WTC11 (cell line): Measurements from ENCODE around the gene PTPRG. TPM values are rescaled to one million over a fixed set of nuclear protein-coding genes. Genes with fewer than 3 reads are reported as not detected.
A peak's percentile ranks its signal among the peaks of the same experiment; 100 is the strongest.

Experiments
- ATAC-seq: fragments of 200-7000 bp; cut with Tn5 transposase; 2 replicates; pipeline ENCODE4 v1.10.0; 2021; ENCODE audit warnings: mild to moderate bottlenecking, moderate library complexity
- CTCF ChIA-PET: fragments of 300-600 bp; sonication (Branson Sonifier 250); formaldehyde crosslinking; loops from one replicate; lab custom pipeline; 2021; ENCODE audit warnings: antibody characterized with exemption; lab: Charles Lee
- POLR2A ChIA-PET: fragments of 350-600 bp; sonication (Branson Sonifier 250); formaldehyde crosslinking; loops from one replicate; lab custom pipeline; 2021; ENCODE audit warnings: antibody characterized with exemption; lab: Charles Lee
- DNase-seq: peaks from one replicate; pipeline ENCODE4 v3.0.0; 2021; ENCODE audit warnings: low spot score
- H3K27ac Mint-ChIP-seq: 2 replicates; pipeline ENCODE4 v1.8.0; 2021; ENCODE audit warnings: mixed read lengths
- H3K27me3 Mint-ChIP-seq: 2 replicates; pipeline ENCODE4 v1.8.0; 2021; ENCODE audit warnings: low read depth, mild to moderate bottlenecking, moderate library complexity, mixed read lengths
- H3K36me3 Mint-ChIP-seq: 2 replicates; pipeline ENCODE4 v1.8.0; 2021; ENCODE audit warnings: mixed read lengths
- H3K4me1 Mint-ChIP-seq: 2 replicates; pipeline ENCODE4 v1.8.0; 2022; ENCODE audit warnings: mixed read lengths
- H3K4me3 Mint-ChIP-seq: 2 replicates; pipeline ENCODE4 v1.8.0; 2021; ENCODE audit warnings: mild to moderate bottlenecking, moderate library complexity, mixed read lengths
- H3K9me3 Mint-ChIP-seq: 2 replicates; pipeline ENCODE4 v1.8.0; 2021; ENCODE audit warnings: mixed read lengths
- FOXP1 ChIP-seq: sonication (generic); formaldehyde crosslinking; IDR thresholded peaks from 2 replicates; pipeline ENCODE4 v1.8.0; 2022; ENCODE audit warnings: missing genetic modification reagents, mild to moderate bottlenecking, moderate library complexity, borderline replicate concordance
- GABPB1 ChIP-seq: sonication (generic); formaldehyde crosslinking; IDR thresholded peaks from 2 replicates; pipeline ENCODE4 v1.8.1; 2023; ENCODE audit warnings: mild to moderate bottlenecking, missing genetic modification reagents
- GTF2I ChIP-seq: fragments of 250-450 bp; sonication (Bioruptor Pico); conservative IDR thresholded peaks from 2 replicates; pipeline ENCODE4 v1.4.0; 2021; ENCODE audit warnings: mild to moderate bottlenecking
- NFYB ChIP-seq: sonication (generic); formaldehyde crosslinking; conservative IDR thresholded peaks from 2 replicates; pipeline ENCODE4 v1.8.0; 2022; ENCODE audit warnings: low read depth, missing genetic modification reagents
- NR1H2 ChIP-seq: sonication (generic); formaldehyde crosslinking; IDR thresholded peaks from 2 replicates; pipeline ENCODE4 v1.9.0; 2021; ENCODE audit warnings: mild to moderate bottlenecking, moderate library complexity, missing genetic modification reagents
- OVOL2 ChIP-seq: fragments of 250-450 bp; sonication (Bioruptor Pico); IDR thresholded peaks from 2 replicates; pipeline ENCODE4 v1.9.0; 2021; ENCODE audit warnings: mild to moderate bottlenecking, borderline replicate concordance
- RELA ChIP-seq: sonication (generic); formaldehyde crosslinking; IDR thresholded peaks from 2 replicates; pipeline ENCODE4 v1.8.1; 2022; ENCODE audit warnings: missing genetic modification reagents, mild to moderate bottlenecking, borderline replicate concordance
- TCF7 ChIP-seq: sonication (generic); formaldehyde crosslinking; IDR thresholded peaks from 2 replicates; pipeline ENCODE4 v1.8.0; 2022; ENCODE audit warnings: mild to moderate bottlenecking, low read depth, missing genetic modification reagents, moderate library complexity
- ZNF138 ChIP-seq: sonication (generic); formaldehyde crosslinking; conservative IDR thresholded peaks from 2 replicates; pipeline ENCODE4 v1.8.1; 2022; ENCODE audit warnings: mild to moderate bottlenecking, moderate library complexity, missing genetic modification reagents
- ZNF317 ChIP-seq: sonication (generic); formaldehyde crosslinking; IDR thresholded peaks from 2 replicates; pipeline ENCODE4 v1.8.1; 2023; ENCODE audit warnings: low read depth, mild to moderate bottlenecking, moderate library complexity, missing genetic modification reagents, borderline replicate concordance
- ZNF416 ChIP-seq: fragments of 250-450 bp; sonication (Bioruptor Pico); IDR thresholded peaks from 2 replicates; pipeline ENCODE4 v1.9.0; 2021; ENCODE audit warnings: mild to moderate bottlenecking, inconsistent platforms
- total RNA-seq: library from RNA; stranded (reverse); gene quantifications from 3 replicates; pipeline ENCODE4 v1.2.3, GENCODE V29; 2021
- TF ChIP-seq, protein P1 (sequence below): fragments of 250-450 bp; sonication (Bioruptor Pico); IDR thresholded peaks from 2 replicates; pipeline ENCODE4 v1.8.0; 2021; ENCODE audit warnings: mild to moderate bottlenecking
- TF ChIP-seq, protein P2 (sequence below): fragments of 200-600 bp; IDR thresholded peaks from 2 replicates; pipeline ENCODE4 v1.8.0; 2022; ENCODE audit warnings: antibody characterized with exemption
- TF ChIP-seq, protein P3 (sequence below): sonication (generic); formaldehyde crosslinking; IDR thresholded peaks from 2 replicates; pipeline ENCODE4 v1.8.1; 2022; ENCODE audit warnings: mild to moderate bottlenecking, missing genetic modification reagents, moderate library complexity, borderline replicate concordance
- TF ChIP-seq, protein P4 (sequence below): sonication (generic); formaldehyde crosslinking; IDR thresholded peaks from 2 replicates; pipeline ENCODE4 v1.8.0; 2022; ENCODE audit warnings: mild to moderate bottlenecking, missing genetic modification reagents
- TF ChIP-seq, protein P5 (sequence below): sonication (generic); formaldehyde crosslinking; IDR thresholded peaks from 2 replicates; pipeline ENCODE4 v1.8.1; 2022; ENCODE audit warnings: missing genetic modification reagents, borderline replicate concordance
- TF ChIP-seq, protein P6 (sequence below): sonication (generic); formaldehyde crosslinking; IDR thresholded peaks from 2 replicates; pipeline ENCODE4 v1.8.1; 2022; ENCODE audit warnings: mild to moderate bottlenecking, moderate library complexity, missing genetic modification reagents
- TF ChIP-seq, protein P7 (sequence below): sonication (generic); formaldehyde crosslinking; IDR thresholded peaks from 2 replicates; pipeline ENCODE4 v1.8.1; 2022; ENCODE audit warnings: low read depth, mild to moderate bottlenecking, moderate library complexity, missing genetic modification reagents, borderline replicate concordance
- TF ChIP-seq, protein P8 (sequence below): sonication (generic); formaldehyde crosslinking; conservative IDR thresholded peaks from 2 replicates; pipeline ENCODE4 v1.8.1; 2023; ENCODE audit warnings: mild to moderate bottlenecking, low read depth, missing genetic modification reagents, moderate library complexity

PTPRG gene
- total RNA-seq, 1 experiment from 2014 or later, result 106 TPM

DNA sequence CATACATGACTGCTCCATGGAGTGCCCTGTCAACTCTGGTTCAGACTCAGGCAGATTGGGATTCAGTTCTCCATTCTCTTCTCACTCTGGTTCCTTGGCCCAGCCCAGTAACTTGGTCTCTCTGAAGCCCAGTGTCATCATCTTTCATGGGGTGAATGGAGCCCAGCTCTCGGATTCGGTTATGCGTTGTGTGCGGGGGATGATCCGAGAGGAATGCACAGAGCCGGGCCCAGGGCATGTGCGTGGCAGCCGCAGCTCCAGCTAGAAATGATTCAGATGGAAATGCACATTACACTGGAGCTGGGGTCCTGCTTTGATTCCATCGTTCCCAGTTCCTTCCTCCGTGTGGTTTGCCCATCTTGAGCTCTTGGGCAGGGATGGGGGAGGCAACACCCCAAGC, 622.6 kb downstream of the PTPRG start:
- Mint-ChIP-seq H3K36me3 (peaks cover 25% of the 10 kb centered on the region), H3K4me3 (no peak overlapping the region), H3K27me3 (no peaks in the 10 kb centered on the region), H3K27ac (peak overlapping the region; percentile 88), H3K9me3 (no peaks in the 10 kb centered on the region), H3K4me1 (peaks cover 21% of the 10 kb centered on the region)
- DNase-seq (no peak), ATAC-seq (no peak)
- ChIA-PET POLR2A (no interaction called here), CTCF (interaction anchor here (0.6 to 1.3 kb wide), 3 partner anchors 28 to 620 kb away, joined by 3 read pairs; no protein-coding TSS in a partner anchor)
- TF ChIP-seq FOXP1 (CRISPR knock-in tag), result 0 out of 2 replicates have a peak, but pooled peaks have one; percentile 25
- no peak for TF ChIP-seq ZNF317 (CRISPR knock-in tag)

DNA sequence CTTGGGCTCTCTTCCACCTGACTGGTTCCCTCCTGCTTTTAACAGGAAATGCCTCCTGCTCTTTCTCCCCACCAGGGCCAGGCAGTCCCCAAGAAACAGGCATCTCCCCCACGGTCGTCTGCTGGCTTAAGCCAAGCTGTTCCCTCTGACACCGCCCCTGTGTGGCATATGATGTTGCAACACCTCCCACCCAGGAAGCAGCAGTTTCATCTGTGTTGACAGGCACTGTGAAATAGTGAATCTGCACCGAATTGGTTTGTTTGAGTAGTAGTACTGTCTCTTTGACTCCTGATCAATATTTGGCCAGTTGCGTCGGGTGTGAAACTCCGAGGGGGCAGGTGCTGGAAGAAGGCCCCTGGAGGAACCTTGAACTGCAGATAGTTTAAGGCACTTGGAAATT, 623.2 kb downstream of the PTPRG start:
- ChIA-PET CTCF (interaction anchor here (1.4 kb wide), 1 partner anchor 248 kb away, joined by 5 read pairs; no protein-coding TSS in a partner anchor), POLR2A (no interaction called here)
- H3K4me1 Mint-ChIP-seq, result peaks cover 25% of the 10 kb centered on the region
- no peaks in the 10 kb centered on the region for H3K27me3 Mint-ChIP-seq
- no peaks in the 10 kb centered on the region for H3K9me3 Mint-ChIP-seq
- TF ChIP-seq RELA (CRISPR knock-in tag) (no peak), GABPB1 (CRISPR knock-in tag) (peak; percentile 79)
- no peak overlapping the region for H3K4me3 Mint-ChIP-seq
- peak overlapping the region; percentile 37 for H3K27ac Mint-ChIP-seq
- no peak for DNase-seq
- H3K36me3 Mint-ChIP-seq, result peaks cover 25% of the 10 kb centered on the region
- peak; percentile 50 for ATAC-seq

DNA sequence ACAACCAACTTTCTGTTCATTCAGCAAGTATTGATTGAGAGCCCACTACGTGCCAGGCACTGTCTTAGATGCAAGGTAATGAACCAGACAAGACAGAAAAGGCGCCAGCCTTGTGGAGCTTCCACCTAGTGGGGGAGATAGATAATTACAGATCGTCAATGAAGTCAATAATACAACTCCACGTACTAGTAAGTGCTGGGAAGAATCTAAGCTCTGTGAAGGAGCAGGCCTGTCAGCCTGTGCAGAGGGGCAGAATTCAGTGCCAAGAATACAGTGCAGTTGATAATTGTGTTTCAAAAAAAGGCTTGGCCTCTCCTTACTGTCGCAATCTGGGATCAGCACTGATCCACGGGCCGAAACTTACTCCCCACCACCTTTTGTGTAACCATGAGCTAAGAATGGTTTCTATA, 625.7 kb downstream of the PTPRG start:
- no peak for DNase-seq
- ChIA-PET CTCF (interaction anchor here (0.5 to 3.4 kb wide), 42 partner anchors 14 to 1443 kb away, joined by 3 to 24 read pairs (median 4); no protein-coding TSS in a partner anchor), POLR2A (interaction anchor here (1.0 kb wide), 1 partner anchor 34 kb away, joined by 3 read pairs; no protein-coding TSS in a partner anchor)
- Mint-ChIP-seq H3K27me3 (no peaks in the 10 kb centered on the region; the same call in 1 of the 2 replicates), H3K36me3 (peaks cover 37% of the 10 kb centered on the region), H3K4me1 (peaks cover 31% of the 10 kb centered on the region), H3K4me3 (no peak overlapping the region), H3K27ac (peak overlapping the region; percentile 53; the same call in 1 of the 2 replicates), H3K9me3 (no peaks in the 10 kb centered on the region)
- ATAC-seq, result peak; percentile 71
- TF ChIP-seq NFYB (no peak), TCF7 (CRISPR knock-in tag) (no peak), ZNF138 (no peak), GTF2I (CRISPR knock-in tag) (no peak), NR1H2 (CRISPR knock-in tag) (no peak), OVOL2 (CRISPR knock-in tag) (no peak), ZNF416 (CRISPR knock-in tag) (no peak)
- TF ChIP-seq, protein P1, sequence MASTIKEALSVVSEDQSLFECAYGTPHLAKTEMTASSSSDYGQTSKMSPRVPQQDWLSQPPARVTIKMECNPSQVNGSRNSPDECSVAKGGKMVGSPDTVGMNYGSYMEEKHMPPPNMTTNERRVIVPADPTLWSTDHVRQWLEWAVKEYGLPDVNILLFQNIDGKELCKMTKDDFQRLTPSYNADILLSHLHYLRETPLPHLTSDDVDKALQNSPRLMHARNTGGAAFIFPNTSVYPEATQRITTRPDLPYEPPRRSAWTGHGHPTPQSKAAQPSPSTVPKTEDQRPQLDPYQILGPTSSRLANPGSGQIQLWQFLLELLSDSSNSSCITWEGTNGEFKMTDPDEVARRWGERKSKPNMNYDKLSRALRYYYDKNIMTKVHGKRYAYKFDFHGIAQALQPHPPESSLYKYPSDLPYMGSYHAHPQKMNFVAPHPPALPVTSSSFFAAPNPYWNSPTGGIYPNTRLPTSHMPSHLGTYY (CRISPR knock-in tag), result no peak
- TF ChIP-seq, protein P2, sequence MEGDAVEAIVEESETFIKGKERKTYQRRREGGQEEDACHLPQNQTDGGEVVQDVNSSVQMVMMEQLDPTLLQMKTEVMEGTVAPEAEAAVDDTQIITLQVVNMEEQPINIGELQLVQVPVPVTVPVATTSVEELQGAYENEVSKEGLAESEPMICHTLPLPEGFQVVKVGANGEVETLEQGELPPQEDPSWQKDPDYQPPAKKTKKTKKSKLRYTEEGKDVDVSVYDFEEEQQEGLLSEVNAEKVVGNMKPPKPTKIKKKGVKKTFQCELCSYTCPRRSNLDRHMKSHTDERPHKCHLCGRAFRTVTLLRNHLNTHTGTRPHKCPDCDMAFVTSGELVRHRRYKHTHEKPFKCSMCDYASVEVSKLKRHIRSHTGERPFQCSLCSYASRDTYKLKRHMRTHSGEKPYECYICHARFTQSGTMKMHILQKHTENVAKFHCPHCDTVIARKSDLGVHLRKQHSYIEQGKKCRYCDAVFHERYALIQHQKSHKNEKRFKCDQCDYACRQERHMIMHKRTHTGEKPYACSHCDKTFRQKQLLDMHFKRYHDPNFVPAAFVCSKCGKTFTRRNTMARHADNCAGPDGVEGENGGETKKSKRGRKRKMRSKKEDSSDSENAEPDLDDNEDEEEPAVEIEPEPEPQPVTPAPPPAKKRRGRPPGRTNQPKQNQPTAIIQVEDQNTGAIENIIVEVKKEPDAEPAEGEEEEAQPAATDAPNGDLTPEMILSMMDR, result no peak
- TF ChIP-seq, protein P3, sequence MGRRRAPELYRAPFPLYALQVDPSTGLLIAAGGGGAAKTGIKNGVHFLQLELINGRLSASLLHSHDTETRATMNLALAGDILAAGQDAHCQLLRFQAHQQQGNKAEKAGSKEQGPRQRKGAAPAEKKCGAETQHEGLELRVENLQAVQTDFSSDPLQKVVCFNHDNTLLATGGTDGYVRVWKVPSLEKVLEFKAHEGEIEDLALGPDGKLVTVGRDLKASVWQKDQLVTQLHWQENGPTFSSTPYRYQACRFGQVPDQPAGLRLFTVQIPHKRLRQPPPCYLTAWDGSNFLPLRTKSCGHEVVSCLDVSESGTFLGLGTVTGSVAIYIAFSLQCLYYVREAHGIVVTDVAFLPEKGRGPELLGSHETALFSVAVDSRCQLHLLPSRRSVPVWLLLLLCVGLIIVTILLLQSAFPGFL (CRISPR knock-in tag), result no peak
- TF ChIP-seq, protein P4, sequence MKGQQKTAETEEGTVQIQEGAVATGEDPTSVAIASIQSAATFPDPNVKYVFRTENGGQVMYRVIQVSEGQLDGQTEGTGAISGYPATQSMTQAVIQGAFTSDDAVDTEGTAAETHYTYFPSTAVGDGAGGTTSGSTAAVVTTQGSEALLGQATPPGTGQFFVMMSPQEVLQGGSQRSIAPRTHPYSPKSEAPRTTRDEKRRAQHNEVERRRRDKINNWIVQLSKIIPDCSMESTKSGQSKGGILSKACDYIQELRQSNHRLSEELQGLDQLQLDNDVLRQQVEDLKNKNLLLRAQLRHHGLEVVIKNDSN, result no peak
- TF ChIP-seq, protein P5, sequence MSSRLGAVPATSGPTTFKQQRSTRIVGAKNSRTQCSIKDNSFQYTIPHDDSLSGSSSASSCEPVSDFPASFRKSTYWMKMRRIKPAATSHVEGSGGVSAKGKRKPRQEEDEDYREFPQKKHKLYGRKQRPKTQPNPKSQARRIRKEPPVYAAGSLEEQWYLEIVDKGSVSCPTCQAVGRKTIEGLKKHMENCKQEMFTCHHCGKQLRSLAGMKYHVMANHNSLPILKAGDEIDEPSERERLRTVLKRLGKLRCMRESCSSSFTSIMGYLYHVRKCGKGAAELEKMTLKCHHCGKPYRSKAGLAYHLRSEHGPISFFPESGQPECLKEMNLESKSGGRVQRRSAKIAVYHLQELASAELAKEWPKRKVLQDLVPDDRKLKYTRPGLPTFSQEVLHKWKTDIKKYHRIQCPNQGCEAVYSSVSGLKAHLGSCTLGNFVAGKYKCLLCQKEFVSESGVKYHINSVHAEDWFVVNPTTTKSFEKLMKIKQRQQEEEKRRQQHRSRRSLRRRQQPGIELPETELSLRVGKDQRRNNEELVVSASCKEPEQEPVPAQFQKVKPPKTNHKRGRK (CRISPR knock-in tag), result no peak
- TF ChIP-seq, protein P6, sequence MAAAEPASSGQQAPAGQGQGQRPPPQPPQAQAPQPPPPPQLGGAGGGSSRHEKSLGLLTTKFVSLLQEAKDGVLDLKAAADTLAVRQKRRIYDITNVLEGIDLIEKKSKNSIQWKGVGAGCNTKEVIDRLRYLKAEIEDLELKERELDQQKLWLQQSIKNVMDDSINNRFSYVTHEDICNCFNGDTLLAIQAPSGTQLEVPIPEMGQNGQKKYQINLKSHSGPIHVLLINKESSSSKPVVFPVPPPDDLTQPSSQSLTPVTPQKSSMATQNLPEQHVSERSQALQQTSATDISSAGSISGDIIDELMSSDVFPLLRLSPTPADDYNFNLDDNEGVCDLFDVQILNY (CRISPR knock-in tag), result no peak
- TF ChIP-seq, protein P7, sequence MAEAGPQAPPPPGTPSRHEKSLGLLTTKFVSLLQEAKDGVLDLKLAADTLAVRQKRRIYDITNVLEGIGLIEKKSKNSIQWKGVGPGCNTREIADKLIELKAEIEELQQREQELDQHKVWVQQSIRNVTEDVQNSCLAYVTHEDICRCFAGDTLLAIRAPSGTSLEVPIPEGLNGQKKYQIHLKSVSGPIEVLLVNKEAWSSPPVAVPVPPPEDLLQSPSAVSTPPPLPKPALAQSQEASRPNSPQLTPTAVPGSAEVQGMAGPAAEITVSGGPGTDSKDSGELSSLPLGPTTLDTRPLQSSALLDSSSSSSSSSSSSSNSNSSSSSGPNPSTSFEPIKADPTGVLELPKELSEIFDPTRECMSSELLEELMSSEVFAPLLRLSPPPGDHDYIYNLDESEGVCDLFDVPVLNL (CRISPR knock-in tag), result no peak
- TF ChIP-seq, protein P8, sequence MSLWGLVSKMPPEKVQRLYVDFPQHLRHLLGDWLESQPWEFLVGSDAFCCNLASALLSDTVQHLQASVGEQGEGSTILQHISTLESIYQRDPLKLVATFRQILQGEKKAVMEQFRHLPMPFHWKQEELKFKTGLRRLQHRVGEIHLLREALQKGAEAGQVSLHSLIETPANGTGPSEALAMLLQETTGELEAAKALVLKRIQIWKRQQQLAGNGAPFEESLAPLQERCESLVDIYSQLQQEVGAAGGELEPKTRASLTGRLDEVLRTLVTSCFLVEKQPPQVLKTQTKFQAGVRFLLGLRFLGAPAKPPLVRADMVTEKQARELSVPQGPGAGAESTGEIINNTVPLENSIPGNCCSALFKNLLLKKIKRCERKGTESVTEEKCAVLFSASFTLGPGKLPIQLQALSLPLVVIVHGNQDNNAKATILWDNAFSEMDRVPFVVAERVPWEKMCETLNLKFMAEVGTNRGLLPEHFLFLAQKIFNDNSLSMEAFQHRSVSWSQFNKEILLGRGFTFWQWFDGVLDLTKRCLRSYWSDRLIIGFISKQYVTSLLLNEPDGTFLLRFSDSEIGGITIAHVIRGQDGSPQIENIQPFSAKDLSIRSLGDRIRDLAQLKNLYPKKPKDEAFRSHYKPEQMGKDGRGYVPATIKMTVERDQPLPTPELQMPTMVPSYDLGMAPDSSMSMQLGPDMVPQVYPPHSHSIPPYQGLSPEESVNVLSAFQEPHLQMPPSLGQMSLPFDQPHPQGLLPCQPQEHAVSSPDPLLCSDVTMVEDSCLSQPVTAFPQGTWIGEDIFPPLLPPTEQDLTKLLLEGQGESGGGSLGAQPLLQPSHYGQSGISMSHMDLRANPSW (CRISPR knock-in tag), result no peak
